NCI-H748 (cell line): ENCODE measurements around the gene TBX4.
A peak's percentile ranks its signal among the peaks of the same experiment; 100 is the strongest.
"Not testable (repeated sequence)": the region's sequence is repeated elsewhere in the genome, so short reads cannot be mapped to it uniquely, and the experiment has no call there.

Experiments used
- DNase-seq: peaks from one replicate; lab custom pipeline; 2025; ENCODE audit not compliant: unreplicated experiment; lab: John Stamatoyannopoulos, UW

TBX4 gene

GRCh38 chr17:61480414-61480807 lies 28.2 kb downstream of the TBX4 start:
- DNase-seq = no peak

DNA sequence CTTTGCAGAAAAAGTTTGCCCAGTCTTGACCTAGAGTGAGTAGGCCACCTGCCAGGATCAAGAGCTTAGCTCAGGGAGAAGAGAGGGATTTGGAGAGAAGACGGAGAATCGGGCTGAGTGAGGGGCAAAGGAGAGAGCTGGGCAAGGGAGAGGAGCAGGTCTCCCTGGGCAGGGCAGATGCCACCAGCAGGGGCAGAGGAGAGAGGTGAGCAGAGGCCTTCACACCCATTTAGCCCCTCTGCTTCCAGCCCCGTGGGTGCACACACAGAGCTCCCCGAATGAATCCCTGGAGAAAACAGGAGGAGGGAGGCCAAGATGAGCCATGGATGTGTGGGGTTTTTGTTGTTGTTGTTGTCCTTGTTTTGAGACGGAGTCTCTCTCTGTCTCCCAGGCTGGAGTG lies 29.2 kb downstream of the TBX4 start:
- DNase-seq = no peak

DNA sequence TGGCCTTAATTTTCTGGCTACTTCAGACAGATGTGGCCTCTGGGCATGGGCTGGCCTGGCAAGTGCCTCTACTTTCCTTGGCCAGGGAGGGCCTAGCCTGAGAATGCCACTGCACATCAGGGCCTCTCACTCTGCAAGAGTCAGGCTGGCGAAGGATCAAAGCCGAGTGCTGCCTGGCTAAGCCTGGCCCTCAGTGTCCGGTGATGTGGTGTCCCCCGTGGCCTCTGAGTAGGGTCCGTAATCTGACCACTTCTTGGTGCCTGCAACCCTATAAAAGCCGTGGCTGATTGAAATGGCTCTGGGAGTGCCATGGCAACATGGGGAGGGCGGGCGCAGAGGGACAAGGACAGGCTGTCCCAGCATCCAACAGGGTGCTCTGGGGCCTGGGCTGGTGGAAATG lies 30.2 kb downstream of the TBX4 start:
- DNase-seq = no peak

DNA sequence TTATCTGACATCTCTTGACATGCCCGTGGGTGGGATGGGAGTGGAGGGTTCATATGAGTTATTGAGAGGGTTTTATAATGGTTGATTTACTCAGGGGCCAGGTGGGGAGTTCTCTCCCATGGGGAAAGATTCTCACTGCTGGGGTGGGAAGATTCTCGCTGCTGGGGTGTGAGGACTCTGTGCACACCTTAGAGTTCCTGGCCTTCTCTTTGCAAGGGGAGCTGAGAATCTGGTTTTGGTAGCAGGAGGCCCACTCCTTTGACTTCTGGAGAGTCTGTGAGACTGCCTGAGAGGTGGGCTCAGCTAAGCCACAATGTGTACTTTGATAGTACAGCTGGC lies 31.5 kb downstream of the TBX4 start:
- no peak for DNase-seq

- no peak for DNase-seq
Measured at GRCh38 chr17:61484174-61484573, 32.0 kb downstream of the TBX4 start.

- no peak for DNase-seq
Measured at GRCh38 chr17:61485067-61485775, 33.0 kb downstream of the TBX4 start.

- peak; percentile 23 for DNase-seq
Measured at GRCh38 chr17:61486135-61487120, 34.2 kb downstream of the TBX4 start.

- DNase-seq = no peak
Measured at GRCh38 chr17:61487161-61487988, 35.2 kb downstream of the TBX4 start.

GRCh38 chr17:61487989-61488595 lies 35.9 kb downstream of the TBX4 start:
- DNase-seq = no peak

DNA sequence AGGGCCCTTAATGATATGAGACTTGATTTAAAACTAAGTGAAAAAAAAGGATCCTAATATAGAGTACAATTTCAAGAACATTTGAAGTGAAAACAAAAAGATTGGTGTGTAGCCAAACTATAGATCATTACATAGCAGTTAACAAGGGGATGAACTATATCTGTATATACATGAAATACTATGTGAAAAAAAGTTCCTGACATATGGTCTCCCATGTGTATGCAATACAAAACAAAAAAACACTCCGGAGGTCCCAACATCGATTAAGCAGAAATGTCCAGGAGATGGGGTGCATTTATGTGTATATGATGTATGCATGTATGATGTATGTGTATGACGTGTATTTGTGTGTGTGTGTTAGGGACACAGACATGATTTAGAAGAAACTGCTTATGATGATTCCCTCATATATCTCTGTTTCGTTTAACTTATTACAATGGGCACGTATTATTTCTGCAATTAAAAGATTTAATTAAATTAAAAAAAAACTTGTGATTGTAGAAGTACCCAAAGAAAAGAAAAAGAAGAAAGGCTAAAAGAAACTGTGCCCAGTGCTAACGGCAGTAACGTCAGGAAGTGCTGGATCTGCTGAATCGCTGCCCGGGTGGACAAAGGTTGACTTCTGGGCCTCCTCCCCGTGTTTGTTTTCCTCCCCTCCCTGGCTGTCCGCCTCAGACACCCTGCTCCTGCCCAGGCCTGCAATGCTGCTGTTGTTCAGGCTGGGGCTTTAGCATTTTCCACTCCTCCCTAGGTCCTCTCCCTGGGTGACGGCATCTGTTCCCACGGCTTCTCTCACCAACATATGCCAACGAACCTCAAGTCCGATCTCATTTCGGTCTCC lies 36.9 kb downstream of the TBX4 start:
- DNase-seq = no peak

DNA sequence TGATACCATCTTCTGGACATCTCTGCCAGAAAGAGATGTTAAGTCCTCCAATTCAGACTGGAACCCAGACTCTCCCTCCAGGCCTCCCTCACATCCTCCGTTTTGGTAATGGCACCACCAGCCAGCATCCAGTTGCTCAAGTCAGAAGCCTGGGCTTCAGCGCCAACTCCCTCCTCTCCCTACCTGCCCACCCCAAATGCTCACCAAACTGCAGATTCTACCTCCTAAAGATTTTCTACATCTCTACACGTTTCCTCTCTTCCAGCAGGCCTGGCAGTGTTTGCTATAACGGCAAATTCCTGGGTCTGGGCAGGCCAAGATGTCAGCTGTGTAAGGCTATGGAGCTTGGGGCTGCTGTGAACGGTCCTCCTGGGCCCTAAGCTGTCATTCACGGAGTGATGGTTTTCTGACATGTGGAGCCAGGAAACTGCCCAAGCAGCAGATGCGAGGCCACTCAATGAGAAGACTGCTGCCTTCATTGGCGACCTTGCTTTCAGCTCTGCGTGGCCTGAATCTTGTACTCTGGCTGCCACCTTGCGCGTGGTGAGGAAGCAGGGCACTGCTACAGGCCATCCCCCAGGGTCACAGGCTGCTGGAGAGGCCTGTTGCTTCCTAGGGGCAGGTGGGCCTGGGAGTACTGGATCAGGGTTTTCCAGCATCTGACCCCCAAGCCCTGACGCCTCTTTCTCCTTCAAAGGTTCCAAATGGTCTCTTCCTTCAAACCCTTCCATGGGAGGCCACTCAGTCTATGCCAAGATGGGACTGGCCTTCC lies 37.7 kb downstream of the TBX4 start:
- DNase-seq = no peak

DNA sequence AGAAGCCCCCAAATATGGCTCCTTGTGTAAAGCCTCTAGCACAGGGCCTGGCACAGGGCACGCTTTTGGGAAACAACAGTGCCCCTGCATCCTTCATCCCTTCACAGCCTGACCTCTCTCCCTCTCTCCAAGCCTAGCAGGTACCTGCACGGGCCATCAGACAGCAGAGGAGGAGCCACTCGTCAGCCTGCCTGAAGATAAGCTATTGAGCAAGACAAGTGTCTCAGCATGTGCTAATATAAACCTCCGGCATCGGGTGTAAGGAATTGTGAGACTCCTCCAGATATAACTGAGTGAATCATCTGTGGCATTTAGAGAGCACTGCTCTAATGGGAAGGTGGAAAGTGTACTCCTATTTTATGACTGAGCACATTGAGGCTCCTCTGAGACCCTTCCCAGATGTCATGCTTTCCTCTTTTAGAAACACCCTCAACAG lies 38.3 kb downstream of the TBX4 start:
- no peak for DNase-seq

- DNase-seq = no peak
Measured at GRCh38 chr17:61491981-61492380, 39.8 kb downstream of the TBX4 start.

DNA sequence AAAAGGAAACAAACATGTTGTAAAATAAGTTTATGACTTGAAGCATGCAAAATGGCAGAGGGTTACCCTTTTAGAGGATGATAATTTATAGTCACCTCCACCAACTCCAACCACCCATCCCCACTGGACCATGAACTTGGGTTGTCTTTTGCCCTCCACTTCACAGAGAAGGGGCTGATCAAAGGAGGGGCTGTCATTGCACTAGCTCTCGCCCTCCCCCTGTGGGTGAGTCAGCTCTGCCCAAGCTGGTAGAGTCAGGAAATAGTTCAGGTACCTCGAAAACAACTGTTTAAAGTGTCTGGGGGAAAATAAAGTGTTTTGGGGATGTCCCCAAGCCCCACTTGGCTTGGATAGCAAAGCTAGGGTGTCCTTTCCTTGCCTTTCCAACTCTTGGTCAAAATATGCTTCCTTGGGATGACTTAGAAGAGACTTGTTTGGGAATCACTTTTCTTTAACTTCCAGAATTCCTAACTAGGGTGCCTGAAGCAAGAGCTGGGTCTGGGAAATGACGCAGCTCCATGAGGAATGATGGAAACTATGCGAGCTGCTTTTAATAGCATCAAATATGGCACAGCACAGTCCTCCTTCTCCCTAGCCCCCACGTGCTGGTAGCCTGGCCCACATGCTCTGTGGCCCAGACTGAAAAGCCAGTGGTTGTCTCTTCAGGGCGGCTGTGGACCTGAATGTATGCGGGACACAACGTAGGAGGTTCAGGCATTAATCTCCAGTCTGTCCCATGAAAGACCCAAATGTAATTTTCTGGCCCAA lies 40.7 kb downstream of the TBX4 start:
- no peak for DNase-seq

DNA sequence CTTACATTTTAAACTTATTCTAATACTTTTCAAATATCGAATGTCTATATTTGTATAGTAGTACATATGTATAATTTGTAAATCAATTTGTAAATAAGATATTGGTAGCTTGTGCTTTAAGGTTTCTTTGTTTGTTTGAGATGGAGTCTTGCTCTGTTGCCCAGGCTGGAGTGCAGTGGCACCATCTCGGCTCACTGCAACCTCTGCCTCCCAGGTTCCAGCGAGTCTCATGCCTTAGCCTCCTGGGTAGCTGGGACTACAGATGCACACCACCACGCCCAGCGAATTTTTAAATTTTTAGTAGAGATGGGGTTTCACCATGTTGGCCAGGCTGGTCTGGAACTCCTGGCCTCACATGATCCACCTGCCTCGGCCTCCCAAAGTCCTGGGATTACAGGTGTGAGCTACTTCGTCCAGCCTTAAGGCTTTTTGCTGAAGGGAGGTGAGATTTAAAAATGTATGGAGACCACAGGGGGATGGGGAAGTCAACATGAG lies 41.7 kb downstream of the TBX4 start:
- DNase-seq = not testable (repeated sequence)

DNA sequence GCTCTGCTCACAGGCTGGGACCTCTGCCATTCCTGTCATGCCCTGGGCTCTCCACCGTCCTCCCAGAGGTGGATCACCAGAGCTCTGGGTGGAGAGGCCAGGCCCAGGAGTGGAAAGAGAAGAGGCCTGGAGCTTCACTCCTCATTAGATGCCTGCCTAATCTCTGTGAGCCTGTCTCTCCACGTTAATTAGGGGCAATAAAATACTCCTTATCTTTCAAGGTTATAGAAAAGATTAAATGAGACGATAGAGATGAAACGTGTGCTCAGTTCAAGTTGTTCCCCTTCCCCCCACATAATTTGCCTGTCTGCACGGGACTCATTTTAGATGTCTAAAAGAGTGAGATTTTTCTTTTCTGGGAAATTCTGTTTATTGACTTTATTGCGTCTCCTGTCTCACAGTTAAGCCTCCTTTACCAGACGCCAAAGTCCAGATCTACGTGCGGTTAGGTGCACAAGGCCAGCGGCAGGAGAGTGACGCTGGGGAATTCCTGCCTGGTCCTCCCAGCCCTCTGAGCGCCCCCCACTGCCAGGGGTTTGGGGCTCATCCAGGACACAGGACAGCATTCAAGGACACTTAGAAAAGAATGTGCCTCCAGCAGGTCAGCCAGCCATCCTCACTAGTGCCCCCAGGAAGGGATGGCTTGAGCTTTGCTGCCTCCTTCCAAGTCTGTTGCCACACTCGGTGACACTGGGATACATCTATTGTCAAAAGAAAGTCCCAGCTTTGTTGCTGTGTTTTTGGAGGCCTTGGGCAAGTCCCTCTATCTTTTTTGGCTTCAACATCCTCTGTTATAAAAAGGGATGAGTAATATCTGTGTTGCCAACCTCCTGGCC lies 42.3 kb downstream of the TBX4 start:
- DNase-seq = no peak

DNA sequence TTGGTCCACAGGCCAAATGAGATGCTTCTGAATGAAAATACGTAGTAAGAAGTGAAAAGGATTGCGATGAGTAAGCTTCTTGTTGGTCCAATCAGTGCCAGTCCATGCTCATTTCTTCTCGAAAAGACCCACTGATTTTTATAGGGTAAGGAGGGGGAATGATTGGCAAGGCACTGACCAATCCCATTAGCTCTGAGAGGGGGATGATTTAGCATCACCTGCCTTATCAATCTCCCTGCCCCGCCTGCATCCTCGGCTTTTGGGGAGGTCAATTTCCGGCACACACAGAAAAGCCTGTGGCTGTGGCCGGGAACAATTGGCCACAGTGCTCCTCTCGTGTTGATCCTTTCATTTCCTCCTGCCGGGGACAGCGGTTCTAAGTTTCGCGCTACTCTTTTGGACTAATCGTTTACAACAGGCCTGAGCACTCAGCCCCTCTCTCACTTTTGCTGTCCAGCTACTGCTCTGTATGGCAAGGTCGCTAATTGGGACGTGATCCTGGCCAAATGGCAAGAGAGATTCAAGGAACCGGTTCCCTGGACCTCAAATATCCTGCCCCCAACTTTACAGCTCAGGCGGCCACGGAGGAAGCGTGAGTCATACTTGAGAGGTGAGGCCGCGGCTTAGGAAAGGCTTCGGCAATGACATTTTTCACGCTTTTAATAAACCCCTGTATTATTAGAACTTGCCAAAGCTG lies 43.1 kb downstream of the TBX4 start:
- no peak for DNase-seq
